Measurements from ENCODE around the gene OBSCN. TPM values are rescaled to one million over a fixed set of nuclear protein-coding genes. Genes with fewer than 3 reads are reported as not detected.

Gene OBSCN
- total RNA-seq, 1 experiment from 2014 or later = 33.3 TPM

GRCh38 chr1:228423404-228424053 is 215.7 kb downstream of the OBSCN start:
- H4K91ac ChIP-seq (ENCODE audit: insufficient read length, low read depth, low read length) = no peak overlapping the region
- no peak overlapping the region for H3K4me3 Mint-ChIP-seq
- TF ChIP-seq, protein P1, sequence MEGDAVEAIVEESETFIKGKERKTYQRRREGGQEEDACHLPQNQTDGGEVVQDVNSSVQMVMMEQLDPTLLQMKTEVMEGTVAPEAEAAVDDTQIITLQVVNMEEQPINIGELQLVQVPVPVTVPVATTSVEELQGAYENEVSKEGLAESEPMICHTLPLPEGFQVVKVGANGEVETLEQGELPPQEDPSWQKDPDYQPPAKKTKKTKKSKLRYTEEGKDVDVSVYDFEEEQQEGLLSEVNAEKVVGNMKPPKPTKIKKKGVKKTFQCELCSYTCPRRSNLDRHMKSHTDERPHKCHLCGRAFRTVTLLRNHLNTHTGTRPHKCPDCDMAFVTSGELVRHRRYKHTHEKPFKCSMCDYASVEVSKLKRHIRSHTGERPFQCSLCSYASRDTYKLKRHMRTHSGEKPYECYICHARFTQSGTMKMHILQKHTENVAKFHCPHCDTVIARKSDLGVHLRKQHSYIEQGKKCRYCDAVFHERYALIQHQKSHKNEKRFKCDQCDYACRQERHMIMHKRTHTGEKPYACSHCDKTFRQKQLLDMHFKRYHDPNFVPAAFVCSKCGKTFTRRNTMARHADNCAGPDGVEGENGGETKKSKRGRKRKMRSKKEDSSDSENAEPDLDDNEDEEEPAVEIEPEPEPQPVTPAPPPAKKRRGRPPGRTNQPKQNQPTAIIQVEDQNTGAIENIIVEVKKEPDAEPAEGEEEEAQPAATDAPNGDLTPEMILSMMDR (conservative IDR thresholded peaks at IDR 0.05) = no peak
- no peak overlapping the region for H2BK12ac ChIP-seq (ENCODE audit: insufficient read length, low read depth, low read length)
- peaks cover 8 to 13% of the 10 kb centered on the region in 2 experiments for H3K4me1 Mint-ChIP-seq
- no peaks in the 10 kb centered on the region for H3K79me2 ChIP-seq (ENCODE audit: insufficient read depth, low read length)
- H3K4ac ChIP-seq (ENCODE audit: low read depth, low read length) = no peak overlapping the region
- no peak overlapping the region for H3K4me2 ChIP-seq (ENCODE audit: insufficient read depth, insufficient read length, low read length)
- no peak overlapping the region for H2AFZ ChIP-seq (ENCODE audit: low read length)
- no peak overlapping the region for H3K9ac ChIP-seq (ENCODE audit: extremely low read depth, insufficient read length, low read length)
- no peak overlapping the region for H2BK120ac ChIP-seq (ENCODE audit: low read depth, low read length, poor library complexity, severe bottlenecking)
- no CpG with 5 or more reads among the region's 7 CpGs for WGBS (ENCODE audit: extremely low coverage, insufficient read length, low lambda C conversion rate)
- DNase-seq = no peak
- no peak overlapping the region for H4K8ac ChIP-seq (replicated peaks; ENCODE audit: insufficient read length, low read depth, low read length)
- H3K9me3 Mint-ChIP-seq = peaks cover 3% of the 10 kb centered on the region in 2 experiments; a peak in 3 of 5 replicates
- H3K4me1 ChIP-seq (ENCODE audit: insufficient read depth, low read length) = no peaks in the 10 kb centered on the region
- no peaks in the 10 kb centered on the region for H4K20me1 ChIP-seq (ENCODE audit: control insufficient read depth, insufficient read depth, insufficient read length)
- H3K27ac Mint-ChIP-seq = peak overlapping the region in 1 of 3 experiments; percentile 46; a peak in 1 of 7 replicates
- no peaks in the 10 kb centered on the region for H3K79me1 ChIP-seq (ENCODE audit: insufficient read depth, low read depth, low read length, poor library complexity, severe bottlenecking)
- no peak overlapping the region for H3K27ac ChIP-seq (ENCODE audit: insufficient read length, low read depth, low read length)
- no peak overlapping the region for H3K23ac ChIP-seq (ENCODE audit: insufficient read length, low read depth, low read length)
- no peak overlapping the region for H2BK15ac ChIP-seq (ENCODE audit: low read depth, low read length)
- H4K5ac ChIP-seq (ENCODE audit: insufficient read length, low read depth, low read length) = no peak overlapping the region
- peaks cover 91% of the 10 kb centered on the region for H3K27me3 Mint-ChIP-seq (ENCODE audit: low read depth)
- H3K14ac ChIP-seq (ENCODE audit: insufficient read depth, low read length) = no peak overlapping the region
- H3K18ac ChIP-seq (ENCODE audit: insufficient read length, low read depth, low read length) = no peak overlapping the region
- H2AK5ac ChIP-seq (ENCODE audit: insufficient read length, low read length) = no peak overlapping the region
- H3K36me3 Mint-ChIP-seq (ENCODE audit: insufficient read depth in 1 of 3, low read depth in 3 of 3) = no peaks in the 10 kb centered on the region
- no peak overlapping the region for H2BK20ac ChIP-seq (ENCODE audit: low read depth, low read length, poor library complexity, severe bottlenecking)
- no peaks in the 10 kb centered on the region for H3K23me2 ChIP-seq (ENCODE audit: insufficient read length, low read depth, low read length, poor library complexity, severe bottlenecking)
- no peak overlapping the region for H3T11ph ChIP-seq (ENCODE audit: low read length)
- H3K56ac ChIP-seq (ENCODE audit: insufficient read length, low read depth, low read length) = no peak overlapping the region
- H2BK5ac ChIP-seq (ENCODE audit: insufficient read length, low read length) = no peak overlapping the region
- H3K9me3 ChIP-seq (ENCODE audit: control insufficient read depth, low read depth, low read length) = no peaks in the 10 kb centered on the region
- H3K27me3 ChIP-seq (ENCODE audit: insufficient read depth, low read length) = peaks cover 20% of the 10 kb centered on the region; the same call in 1 of the 2 replicates

All from H9 (cell line).